Progenitor cell of endocrine pancreas (in vitro differentiated cells): ENCODE measurements around the gene SKIC8. TPM values are rescaled to one million over a fixed set of nuclear protein-coding genes. Genes with fewer than 3 reads are reported as not detected.
A peak's percentile ranks its signal among the peaks of the same experiment; 100 is the strongest.

Experiments used
- DNase-seq: peaks from one replicate; pipeline ENCODE4 v3.0.0; 2021; ENCODE audit warnings: low spot score; ENCODE audit not compliant: unreplicated experiment
- H3K27ac Mint-ChIP-seq: 2 replicates; pipeline ENCODE4 v1.8.0; 2021; ENCODE audit warnings: mild to moderate bottlenecking, moderate library complexity, mixed read lengths
- H3K27me3 Mint-ChIP-seq: 2 replicates; pipeline ENCODE4 v1.8.0; 2021; ENCODE audit warnings: mixed read lengths
- H3K36me3 Mint-ChIP-seq: 2 replicates; pipeline ENCODE4 v1.8.0; 2022; ENCODE audit warnings: mixed read lengths; ENCODE audit not compliant: insufficient read depth
- H3K4me1 Mint-ChIP-seq: 2 replicates; pipeline ENCODE4 v1.8.0; 2021; ENCODE audit warnings: low read depth, mixed read lengths
- H3K4me3 Mint-ChIP-seq: 2 replicates; pipeline ENCODE4 v1.8.0; 2021; ENCODE audit warnings: low read depth, mild to moderate bottlenecking, moderate library complexity, mixed read lengths
- H3K9me3 Mint-ChIP-seq: 2 replicates; pipeline ENCODE4 v1.8.0; 2021; ENCODE audit warnings: low read depth, mixed read lengths
- CTCF ChIP-seq: fragments of 200-600 bp; sonication (generic); IDR thresholded peaks from one replicate; pipeline ENCODE4 v1.5.0; 2021; ENCODE audit warnings: antibody characterized with exemption, mild to moderate bottlenecking; ENCODE audit not compliant: unreplicated experiment
- total RNA-seq: library from RNA; stranded (reverse); gene quantifications from 2 replicates; pipeline ENCODE4 v1.2.1, GENCODE V29; 2021

SKIC8 gene
- total RNA-seq, 1 donor from 2014 or later = 46.1 TPM

GRCh38 chr15:78321041-78321570, 21.7 kb upstream of the SKIC8 start:
- Mint-ChIP-seq H3K27ac (no peak overlapping the region), H3K4me3 (no peak overlapping the region), H3K4me1 (peaks cover 24% of the 10 kb centered on the region), H3K27me3 (peaks cover 37% of the 10 kb centered on the region), H3K36me3 (no peaks in the 10 kb centered on the region), H3K9me3 (no peaks in the 10 kb centered on the region)
- no peak for DNase-seq
- no peak for TF ChIP-seq CTCF

- no peak for DNase-seq
- TF ChIP-seq CTCF = no peak
- H3K4me1 Mint-ChIP-seq = peaks cover 24% of the 10 kb centered on the region
- H3K9me3 Mint-ChIP-seq = no peaks in the 10 kb centered on the region
- peaks cover 36% of the 10 kb centered on the region for H3K27me3 Mint-ChIP-seq
- H3K4me3 Mint-ChIP-seq = no peak overlapping the region
- no peak overlapping the region for H3K27ac Mint-ChIP-seq
- no peaks in the 10 kb centered on the region for H3K36me3 Mint-ChIP-seq
Observed at GRCh38 chr15:78320183-78320582, 20.8 kb upstream of the SKIC8 start.

GRCh38 chr15:78319588-78319987, 20.2 kb upstream of the SKIC8 start:
- no peaks in the 10 kb centered on the region for H3K9me3 Mint-ChIP-seq
- H3K4me3 Mint-ChIP-seq = no peak overlapping the region
- TF ChIP-seq CTCF = no peak
- no peak for DNase-seq
- no peak overlapping the region for H3K27ac Mint-ChIP-seq
- no peaks in the 10 kb centered on the region for H3K36me3 Mint-ChIP-seq
- peaks cover 30% of the 10 kb centered on the region for H3K27me3 Mint-ChIP-seq
- peaks cover 21% of the 10 kb centered on the region for H3K4me1 Mint-ChIP-seq

GRCh38 chr15:78317145-78317836, 17.9 kb upstream of the SKIC8 start:
- TF ChIP-seq CTCF = no peak
- Mint-ChIP-seq H3K4me3 (no peak overlapping the region), H3K27ac (no peak overlapping the region), H3K27me3 (peaks cover 28% of the 10 kb centered on the region), H3K4me1 (peaks cover 12% of the 10 kb centered on the region), H3K9me3 (no peaks in the 10 kb centered on the region), H3K36me3 (no peaks in the 10 kb centered on the region)
- DNase-seq = no peak

- H3K27ac Mint-ChIP-seq = peak overlapping the region; percentile 49
- no peak overlapping the region for H3K4me3 Mint-ChIP-seq
- no peaks in the 10 kb centered on the region for H3K36me3 Mint-ChIP-seq
- no peaks in the 10 kb centered on the region for H3K9me3 Mint-ChIP-seq
- no peak for DNase-seq
- H3K27me3 Mint-ChIP-seq = peaks cover 24% of the 10 kb centered on the region
- peaks cover 7% of the 10 kb centered on the region for H3K4me1 Mint-ChIP-seq
- TF ChIP-seq CTCF = no peak
Observed at GRCh38 chr15:78316283-78317083, 17.1 kb upstream of the SKIC8 start.
